Fibroblast of lung (primary cell): ENCODE results near the gene CYB561A3. TPM values are rescaled to one million over a fixed set of nuclear protein-coding genes. Genes with fewer than 3 reads are reported as not detected.

Experiments
- DNase-seq, 2 donors: peaks; one replicate each; pipeline versions ENCODE4 v3.0.0 to v3.0.0-alpha.2; 2010; ENCODE audit warnings: low read depth in 2 of 2
- H2AFZ ChIP-seq: 2 replicates; pipeline ENCODE4 v1.5.1; 2012; ENCODE audit warnings: low read length, control low read depth, inconsistent platforms
- H3K27ac ChIP-seq: 2 replicates; pipeline ENCODE4 v1.5.1; 2011; ENCODE audit warnings: low read length, control low read depth; ENCODE audit not compliant: insufficient read depth
- H3K27me3 ChIP-seq: 2 replicates; pipeline ENCODE4 v1.5.1; 2011; ENCODE audit warnings: mild to moderate bottlenecking, low read length; ENCODE audit not compliant: control insufficient read depth, insufficient read depth
- H3K36me3 ChIP-seq: 2 replicates; pipeline ENCODE4 v1.5.1; 2011; ENCODE audit warnings: low read length; ENCODE audit not compliant: control insufficient read depth, insufficient read depth
- H3K4me1 ChIP-seq: 2 replicates; pipeline ENCODE4 v1.5.1; 2011; ENCODE audit warnings: low read length; ENCODE audit not compliant: control insufficient read depth, insufficient read depth; ENCODE audit errors: extremely low read depth
- H3K4me2 ChIP-seq: 2 replicates; pipeline ENCODE4 v1.5.1; 2011; ENCODE audit warnings: low read length, control low read depth; ENCODE audit not compliant: insufficient read depth; ENCODE audit errors: extremely low read depth
- H3K4me3 ChIP-seq, 4 experiments: fragments of 200-600 bp in 1 of 4; sonication (generic) in 1 of 4; replicated peaks in 1 of 4; 2 replicates each; pipeline ENCODE4 v1.5.1; 2011 to 2016; ENCODE audit warnings: low read length in 4 of 4, low read depth in 3 of 4, mild to moderate bottlenecking in 3 of 4, control low read depth in 2 of 4, inconsistent platforms in 1 of 4, mixed read lengths in 1 of 4; ENCODE audit not compliant: insufficient read depth in 1 of 4; ENCODE audit errors: control extremely low read depth in 1 of 4
- H3K79me2 ChIP-seq: 2 replicates; pipeline ENCODE4 v1.5.1; 2012; ENCODE audit warnings: mild to moderate bottlenecking, low read length, inconsistent platforms; ENCODE audit not compliant: control insufficient read depth, insufficient read depth
- H3K9ac ChIP-seq: 2 replicates; pipeline ENCODE4 v1.5.1; 2011; ENCODE audit warnings: mild to moderate bottlenecking, low read length, control low read depth; ENCODE audit not compliant: insufficient read depth
- H3K9me3 ChIP-seq: 2 replicates; pipeline ENCODE4 v1.5.1; 2012; ENCODE audit warnings: low read depth, low read length; ENCODE audit not compliant: control insufficient read depth, insufficient read depth
- H4K20me1 ChIP-seq: 2 replicates; pipeline ENCODE4 v1.5.1; 2011; ENCODE audit warnings: low read length; ENCODE audit not compliant: control insufficient read depth, insufficient read depth; ENCODE audit errors: extremely low read depth
- EZH2 ChIP-seq: IDR thresholded peaks from 2 replicates; pipeline ENCODE4 v1.5.1; 2012; ENCODE audit warnings: low read length, control low read depth, mild to moderate bottlenecking; ENCODE audit errors: missing control alignments
- polyA plus RNA-seq, 2 donors: library from polyadenylated mRNA; depleted of rRNA in 1 of 2; stranded (reverse) in 1 of 2; unstranded in 1 of 2; fragments of >200 nt; gene quantifications; 2 replicates each; pipeline ENCODE4 v1.2.1, GENCODE V29; 2011 to 2012; ENCODE audit warnings: missing spikeins in 1 of 2
- total RNA-seq: library from RNA; depleted of rRNA; stranded (reverse); fragments of >200 nt; gene quantifications from 2 replicates; pipeline ENCODE4 v1.2.1, GENCODE V29; 2014
- TF ChIP-seq, protein P1 (sequence below), 2 donors: IDR thresholded peaks in 1 of 2; conservative IDR thresholded peaks in 1 of 2; 1 replicate in 1 of 2; 2 replicates in 1 of 2; pipeline ENCODE4 v1.5.1; 2011 to 2012; ENCODE audit warnings: low read length in 2 of 2, control low read depth in 1 of 2, inconsistent platforms in 1 of 2, low read depth in 1 of 2, mild to moderate bottlenecking in 1 of 2

CYB561A3 gene
- total and polyA plus RNA-seq, 2 donors (not counting 1 experiment from before 2014, with no cell fraction given), result 43.9 to 65.1 TPM

DNA sequence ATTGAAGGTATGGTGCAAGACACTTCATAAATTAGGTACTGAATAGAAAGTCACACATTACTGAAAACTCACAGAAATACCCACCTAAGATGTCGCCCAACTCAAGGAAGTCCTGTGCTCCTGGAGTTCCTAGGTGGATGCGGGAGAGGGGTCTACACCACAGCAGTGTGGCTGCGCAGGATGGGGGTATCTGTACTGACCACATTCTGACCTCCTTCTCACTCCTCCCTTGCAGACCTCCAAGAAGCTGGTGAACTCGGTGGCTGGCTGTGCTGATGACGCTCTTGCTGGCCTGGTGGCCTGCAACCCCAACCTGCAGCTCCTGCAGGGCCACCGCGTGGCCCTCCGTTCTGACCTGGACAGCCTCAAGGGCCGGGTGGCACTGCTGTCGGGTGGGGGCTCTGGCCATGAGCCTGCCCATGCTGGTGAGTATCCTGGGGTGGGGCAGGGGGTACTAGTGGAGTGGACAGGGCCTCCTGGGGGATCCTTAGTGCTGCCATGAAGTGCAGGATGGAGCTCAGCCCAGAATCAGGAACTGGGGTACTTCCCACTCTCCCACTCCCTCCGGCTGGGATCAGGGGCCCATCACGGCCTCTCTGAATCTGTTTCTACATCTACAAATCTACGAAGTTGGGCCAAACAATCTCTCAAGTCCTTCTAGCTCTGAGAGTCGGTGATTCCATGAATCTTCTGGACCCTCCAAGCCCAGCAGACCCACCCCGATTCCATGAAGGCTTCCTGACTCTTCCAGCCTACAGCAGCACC lies 23.8 kb downstream of the CYB561A3 start:
- Histone ChIP-seq H3K79me2 (peaks cover under 1% of the 10 kb centered on the region), H4K20me1 (no peaks in the 10 kb centered on the region), H3K4me3 (no peak overlapping the region), H3K4me1 (peaks cover 6% of the 10 kb centered on the region), H3K4me2 (no peak overlapping the region), H2AFZ (no peak overlapping the region), H3K9me3 (no peaks in the 10 kb centered on the region), H3K27ac (no peak overlapping the region), H3K9ac (no peak overlapping the region), H3K36me3 (peaks cover 3% of the 10 kb centered on the region), H3K27me3 (no peaks in the 10 kb centered on the region)
- TF ChIP-seq, protein P1, sequence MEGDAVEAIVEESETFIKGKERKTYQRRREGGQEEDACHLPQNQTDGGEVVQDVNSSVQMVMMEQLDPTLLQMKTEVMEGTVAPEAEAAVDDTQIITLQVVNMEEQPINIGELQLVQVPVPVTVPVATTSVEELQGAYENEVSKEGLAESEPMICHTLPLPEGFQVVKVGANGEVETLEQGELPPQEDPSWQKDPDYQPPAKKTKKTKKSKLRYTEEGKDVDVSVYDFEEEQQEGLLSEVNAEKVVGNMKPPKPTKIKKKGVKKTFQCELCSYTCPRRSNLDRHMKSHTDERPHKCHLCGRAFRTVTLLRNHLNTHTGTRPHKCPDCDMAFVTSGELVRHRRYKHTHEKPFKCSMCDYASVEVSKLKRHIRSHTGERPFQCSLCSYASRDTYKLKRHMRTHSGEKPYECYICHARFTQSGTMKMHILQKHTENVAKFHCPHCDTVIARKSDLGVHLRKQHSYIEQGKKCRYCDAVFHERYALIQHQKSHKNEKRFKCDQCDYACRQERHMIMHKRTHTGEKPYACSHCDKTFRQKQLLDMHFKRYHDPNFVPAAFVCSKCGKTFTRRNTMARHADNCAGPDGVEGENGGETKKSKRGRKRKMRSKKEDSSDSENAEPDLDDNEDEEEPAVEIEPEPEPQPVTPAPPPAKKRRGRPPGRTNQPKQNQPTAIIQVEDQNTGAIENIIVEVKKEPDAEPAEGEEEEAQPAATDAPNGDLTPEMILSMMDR (conservative IDR thresholded peaks at IDR 0.05 in 1 of 2, IDR thresholded peaks at IDR 0.05 in 1 of 2; ENCODE audit: low read depth in 1 of 2, low read length in 2 of 2), result no peak
- no peak for TF ChIP-seq EZH2
- no peak for DNase-seq

DNA sequence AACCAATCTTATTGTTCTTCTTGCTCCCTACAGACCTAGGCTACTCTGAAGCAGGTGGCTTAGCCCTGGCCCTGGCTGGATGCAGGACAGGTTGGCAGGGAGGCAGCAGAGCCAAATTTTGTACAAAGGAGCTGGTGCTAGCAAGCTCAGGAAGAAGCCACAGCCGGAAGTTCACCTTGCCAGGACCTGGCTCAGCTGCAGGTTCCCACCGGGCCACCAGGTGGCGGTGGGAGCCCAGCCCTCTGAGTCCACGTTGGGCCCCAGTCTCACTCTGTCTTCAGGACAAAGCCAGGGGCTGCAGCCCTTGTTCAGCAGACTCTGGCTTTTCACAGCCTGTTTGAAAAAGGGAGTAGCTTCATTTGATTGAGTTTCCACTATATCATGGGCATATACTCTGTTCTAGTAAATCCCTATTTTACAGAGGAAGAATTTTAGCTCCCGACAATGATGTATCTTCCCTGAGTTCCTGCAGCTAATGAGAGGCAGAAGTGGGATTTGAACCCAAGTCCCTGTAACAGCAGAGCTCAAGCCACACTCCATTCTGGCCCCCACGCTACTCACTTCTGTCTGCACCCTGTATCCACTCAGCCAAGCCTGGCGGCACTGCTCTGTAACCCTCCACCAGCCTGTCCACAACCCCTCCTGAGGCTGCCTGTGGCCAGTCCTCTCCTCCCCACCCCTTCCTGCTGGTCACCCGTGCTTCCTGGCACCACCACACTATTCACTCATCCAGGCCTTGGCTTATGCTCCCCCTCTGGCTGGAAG lies 25.3 kb downstream of the CYB561A3 start:
- TF ChIP-seq, protein P1 (conservative IDR thresholded peaks at IDR 0.05 in 1 of 2, IDR thresholded peaks at IDR 0.05 in 1 of 2; ENCODE audit: low read depth in 1 of 2, low read length in 2 of 2), result peak; percentile 96 to 98
- TF ChIP-seq EZH2, result no peak
- peaks cover 7% of the 10 kb centered on the region for H3K4me1 ChIP-seq
- no peaks in the 10 kb centered on the region for H4K20me1 ChIP-seq
- H3K27ac ChIP-seq, result no peak overlapping the region
- peaks cover 1% of the 10 kb centered on the region for H3K36me3 ChIP-seq
- no peak overlapping the region for H3K4me2 ChIP-seq
- H2AFZ ChIP-seq, result peak overlapping the region; percentile 50
- DNase-seq, result peak; percentile 65 to 68
- peaks cover 16% of the 10 kb centered on the region for H3K79me2 ChIP-seq
- H3K9ac ChIP-seq, result no peak overlapping the region
- H3K9me3 ChIP-seq, result no peaks in the 10 kb centered on the region
- no peaks in the 10 kb centered on the region for H3K27me3 ChIP-seq
- H3K4me3 ChIP-seq, result no peak overlapping the region

DNA sequence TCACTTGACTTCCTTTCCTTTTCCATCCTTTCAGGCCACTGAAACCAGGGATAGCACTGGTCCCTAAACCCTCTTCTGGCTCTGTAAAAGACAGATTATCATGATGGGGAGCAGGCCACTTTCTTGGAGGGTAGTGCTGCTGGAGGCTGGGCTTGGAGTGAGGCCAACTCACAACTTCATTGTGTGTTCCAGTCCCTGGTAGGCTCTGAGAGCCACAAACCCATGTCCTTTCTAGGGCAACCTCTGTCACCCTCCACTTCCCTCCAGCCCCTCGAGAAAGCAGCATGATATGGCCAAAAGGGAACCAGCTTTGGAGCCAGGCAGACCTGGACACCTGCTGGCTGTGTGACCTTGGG lies 26.3 kb downstream of the CYB561A3 start:
- DNase-seq, result no peak
- H3K9ac ChIP-seq, result no peak overlapping the region
- H3K27ac ChIP-seq, result no peak overlapping the region
- H3K27me3 ChIP-seq, result no peaks in the 10 kb centered on the region
- no peaks in the 10 kb centered on the region for H4K20me1 ChIP-seq
- peaks cover 1% of the 10 kb centered on the region for H3K36me3 ChIP-seq
- no peak for TF ChIP-seq EZH2
- TF ChIP-seq, protein P1 (conservative IDR thresholded peaks at IDR 0.05 in 1 of 2, IDR thresholded peaks at IDR 0.05 in 1 of 2; ENCODE audit: low read depth in 1 of 2, low read length in 2 of 2), result no peak
- no peaks in the 10 kb centered on the region for H3K9me3 ChIP-seq
- H3K4me1 ChIP-seq, result peaks cover 8% of the 10 kb centered on the region
- H3K79me2 ChIP-seq, result peaks cover 26% of the 10 kb centered on the region
- no peak overlapping the region for H3K4me3 ChIP-seq
- no peak overlapping the region for H2AFZ ChIP-seq
- H3K4me2 ChIP-seq, result no peak overlapping the region
